K562 (cell line): ENCODE measurements around the gene EPHB1. TPM values are rescaled to one million over a fixed set of nuclear protein-coding genes. Genes with fewer than 3 reads are reported as not detected.

ENCODE experiments used
- ATAC-seq: fragments of 200-7000 bp; cut with Tn5 transposase; 3 replicates; pipeline ENCODE4 v1.9.1; 2020; ENCODE audit warnings: moderate library complexity
- BruUV-seq: library from RNA; stranded (reverse); fragments of 400-500 nt; replicated peaks from 2 replicates; lab custom pipeline; 2021; lab: Mats Ljungman, UMichigan
- CTCF ChIA-PET: fragments of 300-600 bp; formaldehyde crosslinking; extraction: SDS; loops from one replicate; lab custom pipeline; 2021; ENCODE audit warnings: low intra/inter-chr PET ratio; lab: Yijun Ruan, JAX
- POLR2A ChIA-PET: fragments of 300-600, 350-650 bp; sonication (Branson Sonifier 250); formaldehyde crosslinking; extraction: SDS; loops from one replicate; lab custom pipeline; 2021; ENCODE audit warnings: antibody characterized with exemption, inconsistent platforms; lab: Yijun Ruan, JAX
- DNase-seq, 4 experiments: peaks; one replicate each; pipeline versions ENCODE4 v3.0.0 to v3.0.0-alpha.2; 2011 to 2018; ENCODE audit warnings: low spot score in 3 of 4, mixed read lengths in 3 of 4; ENCODE audit errors: extremely low read depth in 1 of 4
- FAIRE-seq: peaks from 2 replicates; lab custom pipeline; 2011; peaks lifted over from hg19 to GRCh38; lab: Jason Lieb, UNC
- H2AFZ ChIP-seq: 2 replicates; pipeline ENCODE4 v1.6.0; 2011; ENCODE audit warnings: low read depth, low read length, control low read depth, inconsistent platforms
- H3K27ac ChIP-seq: fragments of 200-600 bp; 3 replicates; pipeline ENCODE4 v1.8.0; 2011; ENCODE audit warnings: low read depth, mild to moderate bottlenecking, control low read depth, inconsistent platforms, low read length, moderate library complexity, mixed read lengths; ENCODE audit errors: extremely low read depth
- H3K27me3 ChIP-seq, 2 experiments: fragments of 300-600 bp in 1 of 2; 2 replicates in 1 of 2; 3 replicates in 1 of 2; pipeline versions ENCODE4 v1.6.0 to v1.8.0; 2011; ENCODE audit warnings: inconsistent platforms in 2 of 2, low read length in 2 of 2, mild to moderate bottlenecking in 1 of 2, mixed read lengths in 1 of 2, moderate library complexity in 1 of 2; ENCODE audit not compliant: control insufficient read depth in 2 of 2, insufficient read depth in 2 of 2
- H3K36me3 ChIP-seq: fragments of 300-600 bp; 3 replicates; pipeline ENCODE4 v1.8.0; 2011; ENCODE audit warnings: mild to moderate bottlenecking, low read length, inconsistent platforms; ENCODE audit not compliant: control insufficient read depth, insufficient read depth
- H3K4me1 ChIP-seq, 2 experiments: fragments of 200-600 bp in 1 of 2; replicated peaks in 1 of 2; 2 replicates in 1 of 2; 3 replicates in 1 of 2; pipeline versions ENCODE4 v1.5.1 to v1.8.0; 2011; ENCODE audit warnings: inconsistent platforms in 2 of 2, low read length in 2 of 2, mild to moderate bottlenecking in 1 of 2, mixed read lengths in 1 of 2, moderate library complexity in 1 of 2; ENCODE audit not compliant: control insufficient read depth in 2 of 2, insufficient read depth in 2 of 2
- H3K4me2 ChIP-seq: 2 replicates; pipeline ENCODE4 v1.6.1; 2011; ENCODE audit warnings: low read length, control low read depth, inconsistent platforms, mixed read lengths; ENCODE audit not compliant: insufficient read depth
- H3K4me3 ChIP-seq: fragments of 200-600 bp; sonication (generic), shearing (Covaris generic); 2 replicates; pipeline ENCODE4 v1.5.1; 2016; ENCODE audit warnings: control low read depth, inconsistent platforms
- H3K79me2 ChIP-seq: fragments of 200-600 bp; 3 replicates; pipeline ENCODE4 v1.8.0; 2011; ENCODE audit warnings: low read length, inconsistent platforms; ENCODE audit not compliant: control insufficient read depth, insufficient read depth
- H3K9ac ChIP-seq, 2 experiments: 2 replicates each; pipeline versions ENCODE4 v1.6.0 to v1.6.1; 2011; ENCODE audit warnings: low read depth in 2 of 2, low read length in 2 of 2, control low read depth in 1 of 2, inconsistent platforms in 1 of 2, mild to moderate bottlenecking in 1 of 2, mixed read lengths in 1 of 2; ENCODE audit not compliant: insufficient read depth in 1 of 2
- H3K9me1 ChIP-seq: one replicate; pipeline ENCODE4 v1.6.0; 2011; ENCODE audit warnings: inconsistent platforms, mild to moderate bottlenecking, low read length, moderate library complexity; ENCODE audit not compliant: control insufficient read depth, insufficient read depth
- H3K9me3 ChIP-seq: replicated peaks from 2 replicates; pipeline ENCODE4 v1.5.1; 2011; ENCODE audit warnings: low read depth, low read length, inconsistent platforms; ENCODE audit not compliant: control insufficient read depth, insufficient read depth
- H4K20me1 ChIP-seq: replicated peaks from 2 replicates; pipeline ENCODE4 v1.6.1; 2011; ENCODE audit warnings: low read length, inconsistent platforms, mixed read lengths; ENCODE audit not compliant: control insufficient read depth, insufficient read depth
- ARID2 ChIP-seq: fragments of 450-650 bp; IDR thresholded peaks from 2 replicates; pipeline ENCODE4 v1.6.1; 2017; ENCODE audit warnings: antibody characterized with exemption, mild to moderate bottlenecking
- ARNT ChIP-seq, 2 experiments: fragments of 450-650 bp; IDR thresholded peaks; 2 replicates each; pipeline ENCODE4 v1.6.1; 2016; ENCODE audit warnings: mild to moderate bottlenecking in 1 of 2
- FOXA3 ChIP-seq, 2 experiments: fragments of 450-650 bp in 1 of 2; sonication (generic) in 1 of 2; formaldehyde crosslinking; IDR thresholded peaks in 1 of 2; conservative IDR thresholded peaks in 1 of 2; 2 replicates each; pipeline versions ENCODE4 v1.4.0 to v1.8.0; 2020 to 2022; ENCODE audit warnings: mild to moderate bottlenecking in 2 of 2, missing genetic modification reagents in 1 of 2
- JUND ChIP-seq, 2 experiments: IDR thresholded peaks; 2 replicates in 1 of 2; 3 replicates in 1 of 2; pipeline ENCODE4 v1.6.1; 2011; ENCODE audit warnings: borderline replicate concordance in 2 of 2, low read depth in 2 of 2, low read length in 2 of 2, improper control_type of control experiment in 1 of 2, missing biosample characterization in 1 of 2, missing genetic modification characterization in 1 of 2, missing genetic modification reagents in 1 of 2
- KLF6 ChIP-seq: fragments of 250-450 bp; sonication (Bioruptor Pico); IDR thresholded peaks from 2 replicates; pipeline ENCODE4 v1.4.0; 2020; ENCODE audit warnings: mild to moderate bottlenecking, moderate library complexity, borderline replicate concordance
- RBM15 ChIP-seq: fragments of 200-400 bp; formaldehyde crosslinking; IDR thresholded peaks from 2 replicates; pipeline ENCODE4 v1.6.1; 2018; ENCODE audit warnings: mild to moderate bottlenecking, low read length, moderate library complexity; ENCODE audit not compliant: insufficient read depth
- TRIM28 ChIP-seq: fragments of 450-650 bp; IDR thresholded peaks from 2 replicates; pipeline ENCODE4 v1.6.1; 2017
- ZC3H4 ChIP-seq: sonication (generic); formaldehyde crosslinking; IDR thresholded peaks from 2 replicates; pipeline ENCODE4 v1.9.0; 2021; ENCODE audit warnings: missing genetic modification reagents, borderline replicate concordance
- ZNF507 ChIP-seq: conservative IDR thresholded peaks from 2 replicates; pipeline ENCODE4 v1.6.1; 2017; ENCODE audit warnings: missing genetic modification characterization, missing compliant biosample characterization
- ZNF79 ChIP-seq: fragments of 250-450 bp; sonication (Bioruptor Pico); IDR thresholded peaks from 2 replicates; pipeline ENCODE4 v1.4.0; 2020; ENCODE audit warnings: low read depth, mild to moderate bottlenecking, moderate library complexity
- WGBS: fragments of 100-300 bp; shearing (Covaris generic); methylation state at CpG from one replicate; pipeline ENCODE4 v1.1.6; 2016; ENCODE audit warnings: low coverage, mixed read lengths; ENCODE audit not compliant: insufficient coverage; ENCODE audit errors: missing lambda C conversion rate; 5-methylcytosine and 5-hydroxymethylcytosine counted together
- in situ Hi-C: fragments of 300-500 bp; cut with MboI; formaldehyde crosslinking; loops from 4 replicates; pipeline ENCODE4 v1.15.0; 2018; ENCODE audit warnings: inconsistent platforms, mixed read lengths
- intact Hi-C: fragments of 100-400 bp; cut with micrococcal nuclease; formaldehyde crosslinking; loops from 2 replicates; pipeline ENCODE4 v1.14.2; 2022
- polyA plus RNA-seq, 8 experiments: library from polyadenylated mRNA; depleted of rRNA in 4 of 8; stranded (reverse) in 5 of 8; unstranded in 3 of 8; fragments of >200 nt; fragmentation: Nextera tagmentation in 2 of 8; fragmentation: Illumina TruSeq in 1 of 8; extraction: Ambion mirVana in 2 of 8; extraction: Trizol in 1 of 8; gene quantifications; 2 replicates each; pipeline versions ENCODE4 v1.2.1 to v1.2.3, GENCODE V29; 2011 to 2014; ENCODE audit warnings: inconsistent platforms in 1 of 8, missing spikeins in 1 of 8
- total RNA-seq, 7 experiments: library from RNA; depleted of rRNA in 6 of 7; stranded (reverse); fragments of >200 nt in 6 of 7; fragmentation: Illumina TruSeq in 2 of 7; extraction: Trizol in 2 of 7; gene quantifications; 2 replicates each; pipeline versions ENCODE4 v1.2.1 to v1.2.3, GENCODE V29; 2011 to 2021; ENCODE audit warnings: low replicate concordance in 1 of 7
- TF ChIP-seq, protein P1 (sequence below), 2 experiments: fragments of 450-650 bp in 1 of 2; sonication (generic) in 1 of 2; formaldehyde crosslinking; conservative IDR thresholded peaks; 2 replicates each; pipeline versions ENCODE4 v1.4.0 to v1.8.1; 2020 to 2022; ENCODE audit warnings: mild to moderate bottlenecking in 1 of 2, missing genetic modification reagents in 1 of 2
- TF ChIP-seq, protein P2 (sequence below): sonication (generic); formaldehyde crosslinking; IDR thresholded peaks from 2 replicates; pipeline ENCODE4 v1.8.0; 2023; ENCODE audit warnings: mild to moderate bottlenecking, missing genetic modification reagents
- TF ChIP-seq, protein P3 (sequence below): fragments of 450-650 bp; IDR thresholded peaks from 2 replicates; pipeline ENCODE4 v1.6.1; 2017; ENCODE audit warnings: antibody characterized with exemption, mild to moderate bottlenecking
- TF ChIP-seq, protein P4 (sequence below), 2 experiments: fragments of 250-450 bp in 1 of 2; fragments of 450-650 bp in 1 of 2; sonication (Bioruptor Pico) in 1 of 2; IDR thresholded peaks; 2 replicates each; pipeline versions ENCODE4 v1.6.1 to v1.8.0; 2016 to 2021; ENCODE audit warnings: mild to moderate bottlenecking in 2 of 2, moderate library complexity in 2 of 2, missing compliant biosample characterization in 1 of 2, missing genetic modification characterization in 1 of 2

The EPHB1 gene
- total and polyA plus RNA-seq, 9 of the 15 experiments (the other 6 are each of a cell fraction or from before 2014, with no cell fraction given): 0.29 TPM; not detected in 8

DNA sequence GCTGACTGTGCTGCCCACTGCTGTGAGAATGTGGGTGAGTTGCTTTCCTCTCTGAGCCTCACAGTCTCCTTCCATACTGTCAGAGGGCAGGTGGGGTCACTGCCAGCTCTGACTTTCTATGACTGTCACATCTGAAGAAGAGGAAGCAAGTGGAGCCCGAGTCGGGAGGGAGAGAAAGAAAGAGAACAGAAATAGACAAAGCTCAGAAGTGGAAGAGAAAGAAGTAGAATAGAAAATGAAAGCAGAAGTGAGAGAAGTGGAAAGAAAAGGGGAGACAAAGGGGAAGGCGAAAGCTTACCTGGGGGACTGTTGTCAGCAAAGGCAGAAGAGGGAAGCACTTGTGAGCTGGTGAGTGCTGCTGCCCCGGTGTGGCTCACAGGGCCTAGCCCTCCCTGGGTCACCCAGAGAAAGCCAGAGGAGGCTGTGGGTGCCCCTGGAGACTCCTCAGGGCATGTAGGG is 57.9 kb downstream of the EPHB1 start:
- Histone ChIP-seq H3K27ac (no peak overlapping the region), H3K9me1 (no peaks in the 10 kb centered on the region), H3K79me2 (no peaks in the 10 kb centered on the region), H3K27me3 (no peaks in the 10 kb centered on the region), H3K9ac (no peak overlapping the region), H3K4me2 (no peak overlapping the region), H3K36me3 (no peaks in the 10 kb centered on the region), H3K4me1 (no peaks in the 10 kb centered on the region), H4K20me1 (no peaks in the 10 kb centered on the region), H3K4me3 (no peak overlapping the region), H2AFZ (no peak overlapping the region), H3K9me3 (no peaks in the 10 kb centered on the region)
- DNase-seq (no peak), ATAC-seq (no peak), FAIRE-seq (no peak)
- intact Hi-C loops (no loop called here), in situ Hi-C loops (no loop called here)
- POLR2A ChIA-PET: interaction anchor here (0.6 kb wide), 1 partner anchor 31 kb away, joined by 3 read pairs; no protein-coding TSS in a partner anchor
- no TSS peak for BruUV-seq
- 0% methylated on average over 1 of the region's 4 CpGs for WGBS
- CTCF ChIA-PET: no interaction called here
- TF ChIP-seq ZC3H4 (no peak), ZNF507 (no peak), ARNT (IDR thresholded peaks at IDR 0.05) (no peak), JUND (IDR thresholded peaks at IDR 0.05; ENCODE audit: borderline replicate concordance, low read depth, low read length) (no peak), JUND (tag; IDR thresholded peaks at IDR 0.05; ENCODE audit: borderline replicate concordance, low read depth, low read length) (no peak), ARID2 (no peak), KLF6 (CRISPR knock-in tag) (no peak), FOXA3 (CRISPR knock-in tag; conservative IDR thresholded peaks at IDR 0.05 in 1 of 2, IDR thresholded peaks at IDR 0.05 in 1 of 2) (no peak), ZNF79 (CRISPR knock-in tag) (no peak), TRIM28 (no peak), RBM15 (no peak)
- TF ChIP-seq, protein P1, sequence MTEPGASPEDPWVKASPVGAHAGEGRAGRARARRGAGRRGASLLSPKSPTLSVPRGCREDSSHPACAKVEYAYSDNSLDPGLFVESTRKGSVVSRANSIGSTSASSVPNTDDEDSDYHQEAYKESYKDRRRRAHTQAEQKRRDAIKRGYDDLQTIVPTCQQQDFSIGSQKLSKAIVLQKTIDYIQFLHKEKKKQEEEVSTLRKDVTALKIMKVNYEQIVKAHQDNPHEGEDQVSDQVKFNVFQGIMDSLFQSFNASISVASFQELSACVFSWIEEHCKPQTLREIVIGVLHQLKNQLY (CRISPR knock-in tag; conservative IDR thresholded peaks at IDR 0.05): no peak
- TF ChIP-seq, protein P2, sequence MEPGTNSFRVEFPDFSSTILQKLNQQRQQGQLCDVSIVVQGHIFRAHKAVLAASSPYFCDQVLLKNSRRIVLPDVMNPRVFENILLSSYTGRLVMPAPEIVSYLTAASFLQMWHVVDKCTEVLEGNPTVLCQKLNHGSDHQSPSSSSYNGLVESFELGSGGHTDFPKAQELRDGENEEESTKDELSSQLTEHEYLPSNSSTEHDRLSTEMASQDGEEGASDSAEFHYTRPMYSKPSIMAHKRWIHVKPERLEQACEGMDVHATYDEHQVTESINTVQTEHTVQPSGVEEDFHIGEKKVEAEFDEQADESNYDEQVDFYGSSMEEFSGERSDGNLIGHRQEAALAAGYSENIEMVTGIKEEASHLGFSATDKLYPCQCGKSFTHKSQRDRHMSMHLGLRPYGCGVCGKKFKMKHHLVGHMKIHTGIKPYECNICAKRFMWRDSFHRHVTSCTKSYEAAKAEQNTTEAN: no peak
- TF ChIP-seq, protein P3, sequence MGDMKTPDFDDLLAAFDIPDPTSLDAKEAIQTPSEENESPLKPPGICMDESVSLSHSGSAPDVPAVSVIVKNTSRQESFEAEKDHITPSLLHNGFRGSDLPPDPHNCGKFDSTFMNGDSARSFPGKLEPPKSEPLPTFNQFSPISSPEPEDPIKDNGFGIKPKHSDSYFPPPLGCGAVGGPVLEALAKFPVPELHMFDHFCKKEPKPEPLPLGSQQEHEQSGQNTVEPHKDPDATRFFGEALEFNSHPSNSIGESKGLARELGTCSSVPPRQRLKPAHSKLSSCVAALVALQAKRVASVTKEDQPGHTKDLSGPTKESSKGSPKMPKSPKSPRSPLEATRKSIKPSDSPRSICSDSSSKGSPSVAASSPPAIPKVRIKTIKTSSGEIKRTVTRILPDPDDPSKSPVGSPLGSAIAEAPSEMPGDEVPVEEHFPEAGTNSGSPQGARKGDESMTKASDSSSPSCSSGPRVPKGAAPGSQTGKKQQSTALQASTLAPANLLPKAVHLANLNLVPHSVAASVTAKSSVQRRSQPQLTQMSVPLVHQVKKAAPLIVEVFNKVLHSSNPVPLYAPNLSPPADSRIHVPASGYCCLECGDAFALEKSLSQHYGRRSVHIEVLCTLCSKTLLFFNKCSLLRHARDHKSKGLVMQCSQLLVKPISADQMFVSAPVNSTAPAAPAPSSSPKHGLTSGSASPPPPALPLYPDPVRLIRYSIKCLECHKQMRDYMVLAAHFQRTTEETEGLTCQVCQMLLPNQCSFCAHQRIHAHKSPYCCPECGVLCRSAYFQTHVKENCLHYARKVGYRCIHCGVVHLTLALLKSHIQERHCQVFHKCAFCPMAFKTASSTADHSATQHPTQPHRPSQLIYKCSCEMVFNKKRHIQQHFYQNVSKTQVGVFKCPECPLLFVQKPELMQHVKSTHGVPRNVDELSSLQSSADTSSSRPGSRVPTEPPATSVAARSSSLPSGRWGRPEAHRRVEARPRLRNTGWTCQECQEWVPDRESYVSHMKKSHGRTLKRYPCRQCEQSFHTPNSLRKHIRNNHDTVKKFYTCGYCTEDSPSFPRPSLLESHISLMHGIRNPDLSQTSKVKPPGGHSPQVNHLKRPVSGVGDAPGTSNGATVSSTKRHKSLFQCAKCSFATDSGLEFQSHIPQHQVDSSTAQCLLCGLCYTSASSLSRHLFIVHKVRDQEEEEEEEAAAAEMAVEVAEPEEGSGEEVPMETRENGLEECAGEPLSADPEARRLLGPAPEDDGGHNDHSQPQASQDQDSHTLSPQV: no peak
- TF ChIP-seq, protein P4, sequence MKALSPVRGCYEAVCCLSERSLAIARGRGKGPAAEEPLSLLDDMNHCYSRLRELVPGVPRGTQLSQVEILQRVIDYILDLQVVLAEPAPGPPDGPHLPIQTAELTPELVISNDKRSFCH (CRISPR knock-in tag; IDR thresholded peaks at IDR 0.05): no peak
- TF ChIP-seq, protein P4 (tag; IDR thresholded peaks at IDR 0.05): no peak
